GM18505 (cell line): ENCODE measurements around the gene DUSP8.
"Not testable (repeated sequence)": the region's sequence is repeated elsewhere in the genome, so short reads cannot be mapped to it uniquely, and the experiment has no call there.

Experiments
- ATAC-seq: cut with Tn5 transposase; IDR thresholded peaks from one replicate; pipeline ENCODE4 v1.9.1; 2021; ENCODE audit not compliant: unreplicated experiment
- POLR2A ChIP-seq: IDR thresholded peaks from 4 replicates; pipeline ENCODE4 v1.6.1; 2011; ENCODE audit warnings: borderline replicate concordance; ENCODE audit not compliant: insufficient read depth, insufficient read length; ENCODE audit errors: extremely low read depth

Gene DUSP8

GRCh38 chr11:1519028-1520010 lies 52.8 kb downstream of the DUSP8 start:
- no peak for TF ChIP-seq POLR2A
- no peak for ATAC-seq

- TF ChIP-seq POLR2A: no peak
- no peak for ATAC-seq
These were observed 53.8 kb downstream of the DUSP8 start for GRCh38 chr11:1518301-1518700.

- TF ChIP-seq POLR2A: no peak
- no peak for ATAC-seq
These were observed 54.7 kb downstream of the DUSP8 start for GRCh38 chr11:1517117-1518005.

GRCh38 chr11:1516273-1517067 lies 55.6 kb downstream of the DUSP8 start:
- TF ChIP-seq POLR2A: no peak
- no peak for ATAC-seq

GRCh38 chr11:1515082-1516060 lies 56.7 kb downstream of the DUSP8 start:
- ATAC-seq: no peak
- no peak for TF ChIP-seq POLR2A

GRCh38 chr11:1514336-1515061 lies 57.6 kb downstream of the DUSP8 start:
- ATAC-seq: no peak

GRCh38 chr11:1513326-1514296 lies 58.5 kb downstream of the DUSP8 start:
- ATAC-seq: no peak
- no peak for TF ChIP-seq POLR2A

More at GRCh38 chr11:1514336-1515061, 57.6 kb downstream of the DUSP8 start:
- TF ChIP-seq POLR2A: no peak

GRCh38 chr11:1512531-1513258 lies 59.4 kb downstream of the DUSP8 start:
- ATAC-seq: not testable (repeated sequence)

- no peak for TF ChIP-seq POLR2A
- no peak for ATAC-seq
These were observed 60.1 kb downstream of the DUSP8 start for GRCh38 chr11:1511937-1512496.
